ENCODE results near the gene SHBG.

SHBG gene

GRCh38 chr17:7650509-7651096, 20.7 kb downstream of the SHBG start, which contains the start of gene ATP1B2:
TSS of gene ATP1B2 (plus strand) at chr17:7650926. CDS start at chr17:7651519, 593 bp downstream.
- DNase-seq = peak; percentile 44 to 78 (median 61)

GRCh38 chr17:7651097-7651664, 21.2 kb downstream of the SHBG start:
- no peak for DNase-seq

GRCh38 chr17:7651665-7652387, 21.9 kb downstream of the SHBG start:
- no peak for DNase-seq

GRCh38 chr17:7652388-7653356, 22.7 kb downstream of the SHBG start:
- no peak for DNase-seq

- no peak for DNase-seq
Measured at GRCh38 chr17:7654832-7655540, 25.1 kb downstream of the SHBG start.

- no peak for DNase-seq
Measured at GRCh38 chr17:7655541-7655840, 25.6 kb downstream of the SHBG start.

- no peak for DNase-seq
Measured at GRCh38 chr17:7656958-7657609, 27.1 kb downstream of the SHBG start.

GRCh38 chr17:7667656-7668406, 37.9 kb downstream of the SHBG start:
- no peak for DNase-seq

GRCh38 chr17:7668482-7668881, 38.5 kb downstream of the SHBG start:
- no peak for DNase-seq

GRCh38 chr17:7673239-7673638, 43.3 kb downstream of the SHBG start:
- DNase-seq = peak in 1 of 5 experiments; percentile 30

- DNase-seq = no peak
Measured at GRCh38 chr17:7674934-7675333, 45.0 kb downstream of the SHBG start.

GRCh38 chr17:7676533-7676932, 46.6 kb downstream of the SHBG start:
- DNase-seq = no peak

GRCh38 chr17:7677388-7678067, 47.6 kb downstream of the SHBG start:
- no peak for DNase-seq
